GM18858 (cell line): ENCODE measurements around the gene STRN4.
"Not testable (repeated sequence)": the region's sequence is repeated elsewhere in the genome, so short reads cannot be mapped to it uniquely, and the experiment has no call there.

Experiments
- ATAC-seq: cut with Tn5 transposase; IDR thresholded peaks from one replicate; pipeline ENCODE4 v1.9.1; 2021; ENCODE audit not compliant: unreplicated experiment

Gene STRN4, protein sequence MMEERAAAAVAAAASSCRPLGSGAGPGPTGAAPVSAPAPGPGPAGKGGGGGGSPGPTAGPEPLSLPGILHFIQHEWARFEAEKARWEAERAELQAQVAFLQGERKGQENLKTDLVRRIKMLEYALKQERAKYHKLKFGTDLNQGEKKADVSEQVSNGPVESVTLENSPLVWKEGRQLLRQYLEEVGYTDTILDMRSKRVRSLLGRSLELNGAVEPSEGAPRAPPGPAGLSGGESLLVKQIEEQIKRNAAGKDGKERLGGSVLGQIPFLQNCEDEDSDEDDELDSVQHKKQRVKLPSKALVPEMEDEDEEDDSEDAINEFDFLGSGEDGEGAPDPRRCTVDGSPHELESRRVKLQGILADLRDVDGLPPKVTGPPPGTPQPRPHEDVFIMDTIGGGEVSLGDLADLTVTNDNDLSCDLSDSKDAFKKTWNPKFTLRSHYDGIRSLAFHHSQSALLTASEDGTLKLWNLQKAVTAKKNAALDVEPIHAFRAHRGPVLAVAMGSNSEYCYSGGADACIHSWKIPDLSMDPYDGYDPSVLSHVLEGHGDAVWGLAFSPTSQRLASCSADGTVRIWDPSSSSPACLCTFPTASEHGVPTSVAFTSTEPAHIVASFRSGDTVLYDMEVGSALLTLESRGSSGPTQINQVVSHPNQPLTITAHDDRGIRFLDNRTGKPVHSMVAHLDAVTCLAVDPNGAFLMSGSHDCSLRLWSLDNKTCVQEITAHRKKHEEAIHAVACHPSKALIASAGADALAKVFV

DNA sequence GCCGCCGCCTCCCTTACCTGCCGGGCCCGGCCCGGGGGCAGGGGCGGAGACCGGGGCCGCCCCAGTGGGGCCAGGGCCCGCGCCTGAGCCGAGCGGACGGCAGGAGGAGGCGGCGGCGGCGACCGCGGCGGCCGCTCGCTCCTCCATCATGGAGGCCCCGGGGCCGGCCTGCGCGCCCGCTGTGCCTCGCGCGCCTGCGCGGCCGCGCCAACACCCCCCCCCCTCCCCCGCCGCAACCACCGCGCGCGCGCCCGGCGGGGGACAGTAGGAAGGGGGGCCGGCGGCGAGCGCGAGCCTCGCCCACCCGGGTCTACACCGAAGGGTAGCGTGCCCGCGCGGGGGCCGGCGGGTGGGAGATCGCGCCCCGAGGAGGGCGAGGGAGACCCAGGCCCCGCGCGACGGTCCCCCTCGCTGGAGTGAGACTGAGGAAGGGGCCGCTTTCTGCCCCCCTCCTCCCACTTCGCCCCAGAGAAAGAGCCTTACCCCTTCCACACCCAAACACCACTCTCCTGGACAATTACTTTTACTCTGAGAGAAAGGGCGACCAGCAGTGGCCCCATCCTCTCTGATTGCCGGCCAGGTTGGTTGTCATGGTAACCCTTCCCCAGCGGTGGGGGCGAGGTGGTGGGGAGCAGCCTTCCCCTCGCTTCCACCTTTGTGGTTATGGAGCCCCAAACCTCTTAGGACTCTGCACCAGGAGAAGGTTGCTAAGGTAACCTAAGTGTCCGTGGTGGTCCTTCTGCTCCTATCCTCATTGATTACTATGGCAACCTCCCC is at the start of gene STRN4:
TSS of gene STRN4 (minus strand) at position 170 of the 777 bp plus-strand sequence. CDS start at position 150, 20 bp downstream.
- no peak for ATAC-seq

DNA sequence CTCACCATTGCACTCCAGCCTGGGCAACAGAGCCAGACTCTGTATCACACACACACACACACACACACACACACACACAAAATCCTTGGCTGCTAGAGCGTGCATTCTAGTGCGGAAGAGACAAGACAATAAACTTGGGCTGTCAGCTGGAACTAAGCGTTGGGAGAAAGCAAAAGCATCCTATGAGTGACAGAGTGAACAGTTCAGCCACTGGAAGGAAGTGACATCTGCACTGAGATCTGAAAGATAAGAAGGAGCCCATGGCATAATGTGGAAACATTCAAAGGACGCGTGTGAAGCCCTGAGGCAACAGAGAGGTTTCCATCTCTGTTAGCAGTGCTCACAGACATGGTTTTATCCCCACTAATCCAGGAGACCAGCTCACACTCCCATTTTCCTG is 45.7 kb upstream of the STRN4 start:
- no peak for ATAC-seq

- no peak for ATAC-seq
Measured at GRCh38 chr19:46789371-46789770, 43.1 kb upstream of the STRN4 start.

- no peak for ATAC-seq
Measured at GRCh38 chr19:46788968-46789338, 42.7 kb upstream of the STRN4 start.

DNA sequence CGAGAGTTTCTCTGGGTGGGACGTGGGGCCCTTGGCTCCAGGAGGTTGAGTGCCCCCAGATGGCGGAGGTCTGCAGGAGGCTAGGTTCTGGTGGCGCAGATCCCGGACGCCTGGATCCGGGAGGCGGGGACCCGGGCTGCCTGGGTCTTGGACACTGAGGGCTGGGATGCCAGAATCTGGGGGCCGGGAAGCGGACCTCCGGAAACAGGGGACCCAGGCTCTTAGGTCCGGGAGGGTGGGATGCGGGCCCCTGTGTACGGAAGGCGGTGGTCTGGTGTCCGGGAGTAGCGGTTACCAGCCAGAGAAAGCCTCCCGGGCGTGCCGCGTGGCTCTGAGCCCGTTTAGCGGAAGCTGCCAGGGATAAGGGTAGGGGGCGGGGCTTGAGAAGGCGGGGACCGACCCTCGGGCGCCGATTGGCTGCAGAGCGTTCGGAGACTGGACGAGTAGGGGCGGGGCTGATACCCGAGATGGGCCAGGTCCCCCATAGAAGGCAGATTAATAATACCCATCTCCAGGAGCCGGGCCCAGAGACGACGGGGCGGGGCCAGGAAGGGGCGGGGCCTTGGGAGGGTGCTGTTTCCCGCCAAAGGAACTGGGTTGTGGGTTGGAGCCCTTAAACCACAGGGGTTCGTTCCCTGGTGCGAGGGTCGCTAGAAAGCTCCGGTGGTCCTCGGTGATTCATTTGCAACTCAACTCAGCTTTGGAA is 42.2 kb upstream of the STRN4 start, which contains the start of gene SLC1A5:
TSS of gene SLC1A5 (minus strand) at position 333 of the 706 bp plus-strand sequence. CDS start 629 bp downstream, outside the sequence.
- peak; percentile 48 for ATAC-seq

- ATAC-seq: no peak
Measured at GRCh38 chr19:46787331-46788261, 41.3 kb upstream of the STRN4 start.

- ATAC-seq: no peak
Measured at GRCh38 chr19:46787040-46787330, 40.7 kb upstream of the STRN4 start.

DNA sequence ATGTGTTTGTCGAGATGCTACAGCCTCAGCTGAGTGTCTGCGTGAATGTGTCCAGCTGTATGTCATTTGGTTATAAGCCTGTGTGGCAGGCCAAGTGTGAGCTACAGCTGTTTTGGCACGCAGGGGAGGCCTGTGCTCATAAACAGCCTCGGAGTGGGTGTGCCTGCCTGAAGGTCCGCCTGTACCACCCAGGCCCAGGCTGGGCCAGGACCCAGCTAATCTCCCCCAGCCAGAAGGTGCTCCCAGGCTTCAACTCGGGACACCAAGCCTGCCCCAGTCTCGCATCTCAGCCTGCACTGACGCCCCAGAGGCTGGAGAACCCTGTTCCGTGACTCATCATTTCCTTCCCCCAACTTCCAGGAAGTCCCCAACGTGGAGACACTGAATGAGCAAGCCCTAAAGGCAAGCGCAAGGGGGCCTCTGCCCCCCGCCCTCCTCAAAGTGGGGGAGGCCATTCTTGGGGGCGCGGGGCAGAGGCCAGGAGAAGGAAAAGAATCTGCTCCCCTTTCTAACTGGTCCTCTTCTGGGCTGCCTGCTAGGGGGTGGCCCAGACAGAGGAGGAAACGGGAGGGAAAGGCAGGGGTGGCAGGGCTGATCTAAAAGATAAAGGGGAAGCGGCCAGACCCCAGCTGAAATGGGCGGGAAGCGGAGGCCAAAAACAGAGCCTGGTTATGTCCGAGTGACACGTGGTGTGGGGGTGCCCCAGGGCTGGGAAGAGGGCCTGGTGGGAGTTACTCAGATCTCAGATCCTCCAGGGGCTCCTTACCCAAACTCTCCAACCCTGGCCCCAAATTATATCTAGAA is 40.2 kb upstream of the STRN4 start:
- ATAC-seq: no peak

DNA sequence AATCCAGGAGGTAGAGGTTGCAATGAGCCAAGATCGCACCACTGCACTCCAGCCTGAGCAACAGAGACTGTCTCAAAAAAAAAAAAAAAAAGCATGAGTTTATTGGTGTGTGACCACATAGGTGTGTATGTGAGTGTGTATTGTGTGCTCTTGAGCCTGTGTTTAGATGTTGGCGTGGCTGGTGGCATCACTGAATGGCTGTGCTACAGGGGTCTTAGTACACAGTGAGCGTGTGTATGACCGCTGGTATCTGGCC is 39.7 kb upstream of the STRN4 start:
- no peak for ATAC-seq

- ATAC-seq: no peak
Measured at GRCh38 chr19:46785054-46785979, 39.1 kb upstream of the STRN4 start.

DNA sequence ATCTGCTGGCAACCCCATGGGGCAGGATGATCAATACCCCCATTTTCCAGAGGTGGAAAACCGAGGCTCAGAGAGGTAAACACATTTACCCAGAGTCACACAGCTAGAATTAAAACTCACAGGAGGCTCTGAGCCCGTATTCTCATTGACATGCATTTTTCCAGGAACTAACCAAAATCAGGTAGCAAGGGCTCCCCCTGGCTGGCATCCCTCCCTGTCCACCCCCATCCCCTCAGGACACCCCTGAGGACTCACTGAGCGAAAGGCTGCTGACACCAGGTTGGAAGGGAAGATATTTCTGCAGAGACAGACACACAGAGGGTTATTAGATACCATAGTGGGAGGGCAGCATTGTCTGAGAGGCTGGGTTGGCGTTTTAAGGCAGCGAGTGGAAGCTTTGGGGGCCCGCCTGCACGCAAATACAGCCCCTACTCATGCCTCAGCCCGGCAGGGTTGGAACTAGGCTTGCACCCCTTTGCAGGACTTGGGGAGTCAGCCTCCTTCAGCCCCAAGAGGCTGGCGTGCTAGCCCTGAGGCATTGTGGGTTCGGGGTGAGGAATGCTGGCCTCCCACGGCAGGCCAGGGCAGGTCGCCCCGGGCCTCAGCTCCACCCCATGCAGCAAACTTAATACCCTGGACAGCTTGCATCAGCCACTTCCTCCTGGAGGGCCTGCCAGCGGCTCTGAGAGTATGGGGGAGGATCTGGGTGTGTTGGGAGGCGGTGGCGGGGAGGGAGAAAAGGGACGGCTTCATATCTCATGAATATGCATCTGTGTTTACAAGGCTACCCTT is 38.2 kb upstream of the STRN4 start:
- ATAC-seq: no peak

DNA sequence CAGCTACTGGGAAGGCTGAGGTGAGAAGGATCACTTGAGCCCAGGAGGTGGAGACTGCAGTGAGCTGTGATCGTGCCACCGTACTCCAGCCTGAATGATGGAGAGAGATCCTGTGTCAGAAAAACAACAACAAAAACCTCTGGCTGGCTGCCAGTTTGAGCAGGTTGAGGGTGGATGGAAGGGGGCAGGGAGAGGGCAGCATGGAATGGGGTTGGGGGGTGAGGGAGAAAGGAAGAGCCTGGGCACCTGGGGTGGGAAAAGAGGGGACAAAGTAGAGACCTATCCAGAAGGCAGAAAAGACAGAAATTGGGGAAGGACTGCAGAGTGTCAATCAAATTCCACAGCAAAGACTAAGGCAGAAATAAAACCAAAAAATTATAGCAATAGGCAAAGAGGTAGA is 37.4 kb upstream of the STRN4 start:
- ATAC-seq: no peak

DNA sequence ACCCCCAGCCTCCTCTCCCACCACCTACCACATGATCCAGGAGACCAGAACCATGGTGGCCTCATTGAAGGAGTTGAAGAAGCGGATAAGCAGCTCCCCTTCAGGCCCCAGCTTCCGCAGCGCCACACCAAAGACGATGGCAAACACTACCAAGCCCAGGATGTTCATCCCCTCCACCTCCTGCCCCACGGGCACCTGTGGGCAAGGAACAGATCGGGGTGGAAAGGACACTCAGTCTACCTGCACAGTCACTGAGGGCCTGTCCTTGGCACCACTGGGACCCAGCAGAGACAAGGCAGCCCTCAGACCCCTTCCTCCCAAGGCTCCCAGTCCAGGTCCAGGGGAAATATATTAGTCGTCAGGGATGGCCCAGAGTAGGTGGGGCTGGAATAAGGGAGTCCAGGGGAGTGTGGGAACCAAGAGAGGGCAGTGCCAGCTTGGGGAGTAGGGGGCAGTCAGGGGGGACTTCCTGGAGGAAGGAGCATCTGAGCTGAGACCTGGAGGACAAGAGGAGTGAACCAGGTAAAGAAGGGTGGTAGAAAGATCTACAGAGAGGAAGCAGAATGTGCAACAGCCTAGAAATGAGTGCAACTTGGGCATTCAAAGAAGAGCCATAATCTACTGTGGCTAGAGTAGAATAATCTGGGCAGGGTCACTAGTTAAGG is 36.2 kb upstream of the STRN4 start:
- no peak for ATAC-seq

DNA sequence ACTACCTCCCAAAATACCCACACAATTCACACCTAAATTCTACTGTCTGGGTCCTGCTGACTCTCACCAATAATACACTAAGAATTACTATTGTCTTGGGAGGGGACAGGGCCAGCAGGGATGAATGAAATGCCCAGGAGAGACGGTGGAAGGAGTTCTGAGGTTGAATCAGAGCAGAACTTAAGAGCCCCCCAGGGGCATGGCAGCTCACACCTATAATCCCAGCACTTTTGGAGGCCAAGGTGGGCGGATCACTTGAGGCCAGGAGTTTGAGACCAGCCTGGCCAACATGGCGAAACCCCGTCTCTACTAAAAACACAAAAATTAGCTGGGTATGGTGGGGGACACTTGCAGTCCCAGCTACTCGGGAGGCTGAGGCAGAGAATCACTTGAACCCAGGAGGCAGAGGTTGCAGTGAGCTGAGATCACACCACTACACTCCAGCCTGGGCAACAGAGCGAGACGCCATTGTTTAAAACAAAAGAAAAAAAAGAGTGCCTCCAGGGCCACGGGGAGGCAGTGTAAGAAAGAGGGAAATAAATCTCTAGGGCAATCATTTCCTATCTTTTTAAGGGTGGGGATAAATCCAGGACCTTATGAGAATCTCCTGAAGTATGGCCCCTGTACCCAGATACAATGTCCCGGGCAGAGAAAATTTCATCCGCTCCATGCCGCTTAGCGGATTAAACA is 31.9 kb upstream of the STRN4 start:
- not testable (repeated sequence) for ATAC-seq

DNA sequence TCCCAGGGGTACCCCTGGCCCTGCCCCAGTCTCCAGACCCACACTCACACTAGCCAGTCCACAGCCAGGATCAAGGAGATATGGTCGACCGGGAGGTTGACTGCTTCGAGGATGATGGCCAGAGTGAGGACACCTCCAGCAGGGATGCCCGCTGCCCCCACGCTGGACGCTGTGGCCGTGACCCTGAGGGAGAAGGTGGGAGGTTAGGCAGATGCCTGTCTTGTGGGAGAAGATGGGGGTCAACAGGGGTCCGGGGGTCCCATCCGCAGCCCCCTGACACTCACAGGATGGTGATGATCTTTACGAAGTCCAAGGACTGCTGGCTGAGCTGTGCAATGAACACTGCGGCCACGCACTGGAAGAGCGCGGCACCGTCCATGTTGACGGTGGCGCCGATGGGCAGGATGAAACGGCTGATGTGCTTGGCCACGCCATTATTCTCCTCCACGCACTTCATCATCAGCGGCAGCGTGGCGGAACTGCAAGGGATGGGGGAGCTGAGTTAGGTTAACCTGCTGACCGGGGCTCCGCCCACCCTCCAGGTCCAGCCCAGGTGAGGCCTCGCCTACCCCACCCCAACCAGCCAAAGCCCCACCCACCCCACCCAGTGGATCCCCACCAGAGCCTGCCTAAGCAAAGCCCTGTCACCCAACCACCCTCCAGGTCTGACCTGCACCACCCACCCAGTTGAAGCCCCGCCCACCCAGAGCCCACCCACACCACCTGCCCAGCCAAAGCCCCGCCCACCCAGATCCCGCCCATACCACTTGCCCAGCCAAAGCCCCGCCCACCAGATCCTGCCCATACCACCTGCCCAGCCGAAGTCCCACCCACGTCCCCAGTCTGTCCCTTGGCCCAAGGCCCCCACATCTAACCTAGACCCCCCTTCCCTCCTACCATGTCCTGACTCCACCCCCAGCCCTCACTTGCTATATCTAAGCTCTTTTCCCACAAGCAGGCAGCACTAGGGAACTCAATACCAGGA is 31.0 kb upstream of the STRN4 start:
- ATAC-seq: no peak
